ENCODE measurements around the gene XRCC4. TPM values are rescaled to one million over a fixed set of nuclear protein-coding genes. Genes with fewer than 3 reads are reported as not detected.

Gene XRCC4
- total and polyA plus RNA-seq, 2 of the 8 experiments (the other 6 are each of a cell fraction or from before 2014, with no cell fraction given) = 3.0 to 8.3 TPM

DNA sequence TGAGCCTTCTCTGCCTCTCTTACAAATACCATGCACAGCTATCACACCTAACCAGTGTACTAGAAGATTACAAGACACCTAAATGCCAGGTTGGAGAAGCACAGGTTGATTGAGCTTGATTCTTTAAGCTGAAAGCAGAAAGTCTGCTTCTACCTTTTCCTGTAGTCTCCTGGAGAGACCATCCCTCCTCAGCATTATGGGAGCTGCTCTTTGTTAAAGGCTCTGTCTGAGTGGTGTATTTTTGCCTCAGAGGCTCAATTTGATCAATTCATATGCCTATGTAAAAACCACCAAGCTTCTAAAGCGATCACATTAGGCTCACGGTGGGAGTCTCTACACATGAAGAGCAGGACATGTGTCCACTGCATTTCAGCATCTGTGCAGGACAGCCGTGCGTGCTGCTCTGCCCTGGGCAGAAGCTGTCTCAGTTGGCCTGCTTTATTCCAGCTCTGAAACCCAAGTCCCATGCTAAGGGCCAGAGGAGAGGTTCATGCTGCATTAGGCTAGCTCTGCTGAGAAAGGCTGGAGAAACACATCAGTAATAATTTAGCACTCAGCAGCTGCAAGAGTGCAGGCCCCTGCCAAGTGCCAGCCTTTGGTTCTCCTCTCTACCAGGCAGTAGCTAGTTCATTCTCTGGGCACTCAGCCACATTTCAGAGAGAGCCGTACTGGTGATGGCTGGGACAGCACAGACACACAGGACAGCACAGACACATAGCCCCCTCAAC, 41.8 kb upstream of the XRCC4 start:
- no peaks in the 10 kb centered on the region for H3K23me2 ChIP-seq (ENCODE audit: low read depth, low read length)
- H2BK15ac ChIP-seq (ENCODE audit: low read length) = no peak overlapping the region
- H3K9me3 ChIP-seq (ENCODE audit: insufficient read depth in 2 of 2, low read depth in 1 of 2, low read length in 1 of 2) = no peaks in the 10 kb centered on the region
- DNase-seq (ENCODE audit: low read depth in 1 of 2, low spot score in 2 of 2) = no peak
- H4K91ac ChIP-seq (replicated peaks; ENCODE audit: insufficient read length, low read length) = no peak overlapping the region
- no peaks in the 10 kb centered on the region for H3K36me3 ChIP-seq (ENCODE audit: control insufficient read depth in 2 of 4, insufficient read depth in 4 of 4, low read length in 3 of 4)
- H2BK120ac ChIP-seq (replicated peaks; ENCODE audit: low read depth, low read length) = no peak overlapping the region
- peak overlapping the region; percentile 6 for H2AFZ ChIP-seq (ENCODE audit: low read length)
- H3K79me2 ChIP-seq (ENCODE audit: control insufficient read depth in 1 of 2, insufficient read depth in 2 of 2, low read length in 2 of 2) = no peaks in the 10 kb centered on the region
- no peak overlapping the region for H3K9ac ChIP-seq (replicated peaks in 1 of 4; ENCODE audit: extremely low read depth in 1 of 4, low read depth in 3 of 4, low read length in 3 of 4)
- H3K4me1 ChIP-seq (replicated peaks in 1 of 4; ENCODE audit: control insufficient read depth in 3 of 4, insufficient read depth in 4 of 4, low read length in 3 of 4) = peaks cover 0 to 9% (median 2%) of the 10 kb centered on the region in 4 experiments; a peak in 4 of 7 replicates
- H3K23ac ChIP-seq (ENCODE audit: insufficient read length) = no peak overlapping the region
- no peaks in the 10 kb centered on the region for H4K20me1 ChIP-seq (replicated peaks in 1 of 2; ENCODE audit: control insufficient read depth in 1 of 2, insufficient read depth in 2 of 2, low read length in 2 of 2)
- ChIA-PET CTCF (ENCODE audit: partially characterized antibody) (interaction anchor here (0.5 to 2.3 kb wide), 7 partner anchors 9 to 688 kb away, joined by 3 to 7 read pairs (median 3); no protein-coding TSS in a partner anchor), POLR2A (ENCODE audit: partially characterized antibody) (interaction anchor here (0.7 to 2.4 kb wide), 3 partner anchors 9 to 33 kb away, joined by 3 to 21 read pairs (median 3); no protein-coding TSS in a partner anchor)
- no peaks in the 10 kb centered on the region for H3K79me1 ChIP-seq (ENCODE audit: low read depth, low read length)
- peak overlapping the region; percentile 32; the same call in 1 of the 2 replicates for H2BK12ac ChIP-seq (ENCODE audit: low read depth, low read length)
- no peak overlapping the region for H3K4me3 ChIP-seq (ENCODE audit: extremely low read depth in 1 of 4, insufficient read depth in 2 of 4, low read depth in 3 of 4, low read length in 4 of 4)
- WGBS, 2 experiments (ENCODE audit: extremely low coverage in 1 of 2, insufficient coverage in 1 of 2, insufficient read length in 1 of 2, insufficient replicate concordance in 2 of 2, low coverage in 1 of 2, low lambda C conversion rate in 2 of 2, missing lambda C conversion rate in 1 of 2) = 90% methylated on average over 5 of the region's 5 CpGs; no CpG with 5 or more reads in 1 of the 2 experiments
- H4K8ac ChIP-seq (ENCODE audit: extremely low read depth, insufficient read depth, low read length) = no peak overlapping the region
- H4K5ac ChIP-seq (ENCODE audit: insufficient read length, low read depth, low read length) = no peak overlapping the region
- no peak overlapping the region for H3K4ac ChIP-seq (replicated peaks; ENCODE audit: insufficient read length, low read depth, low read length)
- H3K14ac ChIP-seq (ENCODE audit: insufficient read length) = no peak overlapping the region
- H3K4me2 ChIP-seq (ENCODE audit: insufficient read depth in 1 of 2, low read depth in 2 of 2, low read length in 2 of 2) = no peak overlapping the region
- no peak overlapping the region; the same call in 1 of the 2 replicates for H3K18ac ChIP-seq (ENCODE audit: extremely low read depth, low read length)
- no peak overlapping the region for H2AK5ac ChIP-seq (ENCODE audit: low read depth, low read length)
- no peak overlapping the region for H2BK5ac ChIP-seq (ENCODE audit: low read depth, low read length)
- FAIRE-seq = no peak
- H2BK20ac ChIP-seq (ENCODE audit: low read length) = peak overlapping the region; percentile 11
- H3K56ac ChIP-seq (replicated peaks; ENCODE audit: insufficient read length, low read depth, low read length) = no peak overlapping the region
- no peak overlapping the region for H3K27ac ChIP-seq (ENCODE audit: low read depth, low read length)
- no peaks in the 10 kb centered on the region for H3K27me3 ChIP-seq (replicated peaks in 1 of 4; ENCODE audit: control insufficient read depth in 3 of 4, extremely low read depth in 1 of 4, insufficient read depth in 3 of 4, low read length in 3 of 4)
- TF ChIP-seq, protein P1, sequence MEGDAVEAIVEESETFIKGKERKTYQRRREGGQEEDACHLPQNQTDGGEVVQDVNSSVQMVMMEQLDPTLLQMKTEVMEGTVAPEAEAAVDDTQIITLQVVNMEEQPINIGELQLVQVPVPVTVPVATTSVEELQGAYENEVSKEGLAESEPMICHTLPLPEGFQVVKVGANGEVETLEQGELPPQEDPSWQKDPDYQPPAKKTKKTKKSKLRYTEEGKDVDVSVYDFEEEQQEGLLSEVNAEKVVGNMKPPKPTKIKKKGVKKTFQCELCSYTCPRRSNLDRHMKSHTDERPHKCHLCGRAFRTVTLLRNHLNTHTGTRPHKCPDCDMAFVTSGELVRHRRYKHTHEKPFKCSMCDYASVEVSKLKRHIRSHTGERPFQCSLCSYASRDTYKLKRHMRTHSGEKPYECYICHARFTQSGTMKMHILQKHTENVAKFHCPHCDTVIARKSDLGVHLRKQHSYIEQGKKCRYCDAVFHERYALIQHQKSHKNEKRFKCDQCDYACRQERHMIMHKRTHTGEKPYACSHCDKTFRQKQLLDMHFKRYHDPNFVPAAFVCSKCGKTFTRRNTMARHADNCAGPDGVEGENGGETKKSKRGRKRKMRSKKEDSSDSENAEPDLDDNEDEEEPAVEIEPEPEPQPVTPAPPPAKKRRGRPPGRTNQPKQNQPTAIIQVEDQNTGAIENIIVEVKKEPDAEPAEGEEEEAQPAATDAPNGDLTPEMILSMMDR (IDR thresholded peaks at IDR 0.05; ENCODE audit: control extremely low read depth in 1 of 3, insufficient read depth in 1 of 3, low read depth in 1 of 3, low read length in 3 of 3) = no peak
- TF ChIP-seq HDAC6 (IDR thresholded peaks at IDR 0.05; ENCODE audit: low read depth, low read length) = no peak
- TF ChIP-seq, protein P2, sequence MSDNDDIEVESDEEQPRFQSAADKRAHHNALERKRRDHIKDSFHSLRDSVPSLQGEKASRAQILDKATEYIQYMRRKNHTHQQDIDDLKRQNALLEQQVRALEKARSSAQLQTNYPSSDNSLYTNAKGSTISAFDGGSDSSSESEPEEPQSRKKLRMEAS (IDR thresholded peaks at IDR 0.05) = no peak
- TF ChIP-seq, protein P3, sequence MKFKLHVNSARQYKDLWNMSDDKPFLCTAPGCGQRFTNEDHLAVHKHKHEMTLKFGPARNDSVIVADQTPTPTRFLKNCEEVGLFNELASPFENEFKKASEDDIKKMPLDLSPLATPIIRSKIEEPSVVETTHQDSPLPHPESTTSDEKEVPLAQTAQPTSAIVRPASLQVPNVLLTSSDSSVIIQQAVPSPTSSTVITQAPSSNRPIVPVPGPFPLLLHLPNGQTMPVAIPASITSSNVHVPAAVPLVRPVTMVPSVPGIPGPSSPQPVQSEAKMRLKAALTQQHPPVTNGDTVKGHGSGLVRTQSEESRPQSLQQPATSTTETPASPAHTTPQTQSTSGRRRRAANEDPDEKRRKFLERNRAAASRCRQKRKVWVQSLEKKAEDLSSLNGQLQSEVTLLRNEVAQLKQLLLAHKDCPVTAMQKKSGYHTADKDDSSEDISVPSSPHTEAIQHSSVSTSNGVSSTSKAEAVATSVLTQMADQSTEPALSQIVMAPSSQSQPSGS (IDR thresholded peaks at IDR 0.05; ENCODE audit: low read length) = no peak
- no peak for TF ChIP-seq FOSL1 (IDR thresholded peaks at IDR 0.05; ENCODE audit: insufficient read depth, low read depth, low read length)
- no peak for TF ChIP-seq CBX5 (IDR thresholded peaks at IDR 0.05; ENCODE audit: low read depth, low read length)
- no peak for TF ChIP-seq JUND (IDR thresholded peaks at IDR 0.05; ENCODE audit: low read length)
